HCT116 (cell line): ENCODE measurements around the gene CXCL1. TPM values are rescaled to one million over a fixed set of nuclear protein-coding genes. Genes with fewer than 3 reads are reported as not detected.

ENCODE experiments used
- ATAC-seq: fragments of 200-7000 bp; cut with Tn5 transposase; 2 replicates; pipeline ENCODE4 v1.9.1; 2020; ENCODE audit warnings: mild to moderate bottlenecking, moderate library complexity
- BruUV-seq: library from RNA; stranded (reverse); fragments of 400-500 nt; replicated peaks from 2 replicates; lab custom pipeline; 2021; lab: Mats Ljungman, UMichigan
- CTCF ChIA-PET: fragments of 300-600 bp; sonication (Branson Sonifier 250); formaldehyde crosslinking; loops from one replicate; lab custom pipeline; 2021; ENCODE audit warnings: antibody characterized with exemption; lab: Charles Lee
- POLR2A ChIA-PET: fragments of 300-600, 350-600 bp; sonication (Branson Sonifier 250); formaldehyde crosslinking; loops from one replicate; lab custom pipeline; 2021; ENCODE audit warnings: antibody characterized with exemption; lab: Charles Lee
- RAD21 ChIA-PET, 2 experiments: fragments of 300-600 bp; sonication (Branson Sonifier 250); formaldehyde crosslinking; loops; one replicate each; lab custom pipeline; 2023; ENCODE audit warnings: low total read pairs in 2 of 2; ENCODE audit not compliant: uncharacterized antibody in 2 of 2, unreplicated experiment in 2 of 2, low non-redundant PET in 1 of 2; lab: Charles Lee
- DNase-seq: peaks from one replicate; pipeline ENCODE4 v3.0.0-alpha.2; 2010; ENCODE audit warnings: low read depth, low spot score
- H2AFZ ChIP-seq: fragments of 200-600 bp; shearing (Covaris generic), sonication (generic); 2 replicates; pipeline ENCODE4 v1.6.1; 2017; ENCODE audit warnings: low read depth, mixed run types, mixed read lengths, antibody characterized with exemption, low read length; ENCODE audit not compliant: poor library complexity, severe bottlenecking
- H3K27ac ChIP-seq: 2 replicates; pipeline ENCODE4 v1.5.1; 2012; ENCODE audit warnings: low read depth, low read length
- H3K27me3 ChIP-seq: fragments of 200-600 bp; sonication (generic); 2 replicates; pipeline ENCODE4 v1.6.1; 2016; ENCODE audit warnings: mixed run types, low read length, mixed read lengths; ENCODE audit not compliant: insufficient read depth
- H3K36me3 ChIP-seq, 2 experiments: fragments of 200-500 bp in 1 of 2; fragments of 200-600 bp in 1 of 2; sonication (Bioruptor generic) in 1 of 2; sonication (generic) in 1 of 2; 2 replicates each; pipeline versions ENCODE4 v1.5.1 to v1.6.1; 2014 to 2016; ENCODE audit warnings: low read length in 2 of 2, inconsistent platforms in 1 of 2, mixed read lengths in 1 of 2, mixed run types in 1 of 2; ENCODE audit not compliant: insufficient read depth in 2 of 2, control insufficient read depth in 1 of 2
- H3K4me1 ChIP-seq, 2 experiments: fragments of 200-600 bp in 1 of 2; sonication (generic) in 1 of 2; 2 replicates each; pipeline versions ENCODE4 v1.5.1 to v1.6.1; 2012 to 2017; ENCODE audit warnings: low read length in 2 of 2, inconsistent platforms in 1 of 2, mild to moderate bottlenecking in 1 of 2, mixed read lengths in 1 of 2, mixed run types in 1 of 2, moderate library complexity in 1 of 2; ENCODE audit not compliant: insufficient read depth in 2 of 2, control insufficient read depth in 1 of 2
- H3K4me2 ChIP-seq: fragments of 200-600 bp; sonication (generic); 2 replicates; pipeline ENCODE4 v1.6.1; 2017; ENCODE audit warnings: mixed run types, low read length, mixed read lengths
- H3K4me3 ChIP-seq, 2 experiments: fragments of 200-600 bp in 1 of 2; sonication (generic) in 1 of 2; replicated peaks in 1 of 2; 2 replicates each; pipeline ENCODE4 v1.5.1; 2011 to 2016; ENCODE audit warnings: low read length in 2 of 2, control low read depth in 1 of 2, low read depth in 1 of 2, mild to moderate bottlenecking in 1 of 2, mixed read lengths in 1 of 2, mixed run types in 1 of 2
- H3K79me2 ChIP-seq: fragments of 200-600 bp; sonication (generic); 2 replicates; pipeline ENCODE4 v1.6.1; 2017; ENCODE audit warnings: mild to moderate bottlenecking, mixed run types, low read length, moderate library complexity, mixed read lengths; ENCODE audit not compliant: insufficient read depth
- H3K9ac ChIP-seq: fragments of 200-600 bp; sonication (generic); 2 replicates; pipeline ENCODE4 v1.6.1; 2016; ENCODE audit warnings: low read length, mixed read lengths
- H3K9me2 ChIP-seq: fragments of 200-600 bp; sonication (generic), shearing (Covaris generic); 2 replicates; pipeline ENCODE4 v1.6.1; 2017; ENCODE audit warnings: mixed run types, mild to moderate bottlenecking, moderate library complexity; ENCODE audit not compliant: insufficient read depth
- H3K9me3 ChIP-seq, 2 experiments: fragments of 200-500 bp in 1 of 2; fragments of 200-600 bp in 1 of 2; sonication (Bioruptor generic) in 1 of 2; sonication (generic) in 1 of 2; 2 replicates each; pipeline ENCODE4 v1.6.1; 2014 to 2017; ENCODE audit warnings: low read length in 2 of 2, mixed read lengths in 2 of 2, inconsistent platforms in 1 of 2, low read depth in 1 of 2, mild to moderate bottlenecking in 1 of 2, mixed run types in 1 of 2, moderate library complexity in 1 of 2; ENCODE audit not compliant: control insufficient read depth in 1 of 2, insufficient read depth in 1 of 2
- H4K20me1 ChIP-seq: fragments of 200-600 bp; sonication (generic), shearing (Covaris generic); 2 replicates; pipeline ENCODE4 v1.6.1; 2017; ENCODE audit warnings: mixed run types, mild to moderate bottlenecking, moderate library complexity; ENCODE audit not compliant: insufficient read depth
- CEBPB ChIP-seq: IDR thresholded peaks from 2 replicates; pipeline ENCODE4 v1.6.1; 2012; ENCODE audit warnings: low read depth
- FOSL1 ChIP-seq: IDR thresholded peaks from 2 replicates; pipeline ENCODE4 v1.6.1; 2012; ENCODE audit warnings: low read depth
- REST ChIP-seq: IDR thresholded peaks from 2 replicates; pipeline ENCODE4 v1.6.1; 2012; ENCODE audit warnings: low read depth
- SIN3A ChIP-seq: IDR thresholded peaks from 2 replicates; pipeline ENCODE4 v1.6.1; 2012; ENCODE audit warnings: low read depth
- YY1 ChIP-seq: IDR thresholded peaks from 2 replicates; pipeline ENCODE4 v1.6.1; 2011; ENCODE audit warnings: low read length, low read depth, moderate library complexity, mild to moderate bottlenecking; ENCODE audit not compliant: insufficient replicate concordance; ENCODE audit errors: extremely low read depth
- intact Hi-C: fragments of 100-400 bp; cut with micrococcal nuclease; formaldehyde crosslinking; loops from 2 replicates; pipeline ENCODE4 v1.10.0; 2022
- total RNA-seq: library from RNA; stranded (reverse); gene quantifications from one replicate; pipeline ENCODE4 v1.2.1, GENCODE V29; 2021; ENCODE audit not compliant: unreplicated experiment

The CXCL1 gene
- total RNA-seq, 1 experiment from 2014 or later = 2.5 TPM

GRCh38 chr4:73892966-73893365 is 23.8 kb downstream of the CXCL1 start (continued):
- TF ChIP-seq REST (no peak), FOSL1 (no peak), SIN3A (no peak)

GRCh38 chr4:73894001-73894400 is 24.8 kb downstream of the CXCL1 start:
- CTCF ChIA-PET = no interaction called here
- ATAC-seq (no peak), DNase-seq (no peak)
- Histone ChIP-seq H3K79me2 (no peaks in the 10 kb centered on the region), H3K4me1 (no peaks in the 10 kb centered on the region), H3K4me2 (no peak overlapping the region), H3K27ac (no peak overlapping the region), H3K36me3 (no peaks in the 10 kb centered on the region), H3K4me3 (no peak overlapping the region), H2AFZ (no peak overlapping the region), H3K9me2 (no peaks in the 10 kb centered on the region), H3K9me3 (no peaks in the 10 kb centered on the region), H3K27me3 (no peaks in the 10 kb centered on the region), H3K9ac (no peak overlapping the region), H4K20me1 (no peaks in the 10 kb centered on the region)
- intact Hi-C loops = no loop called here
- no TSS peak for BruUV-seq
- TF ChIP-seq CEBPB (no peak), YY1 (no peak)
- RAD21 ChIA-PET = no interaction called here
- POLR2A ChIA-PET = no interaction called here
